Inflammatory macrophage treated with lipopolysaccharide for 4 hours (primary cell): ENCODE results near the gene LAG3.

Experiments
- DNase-seq: peaks from one replicate; pipeline ENCODE4 v3.0.0-alpha.2; 2020

The LAG3 gene

DNA sequence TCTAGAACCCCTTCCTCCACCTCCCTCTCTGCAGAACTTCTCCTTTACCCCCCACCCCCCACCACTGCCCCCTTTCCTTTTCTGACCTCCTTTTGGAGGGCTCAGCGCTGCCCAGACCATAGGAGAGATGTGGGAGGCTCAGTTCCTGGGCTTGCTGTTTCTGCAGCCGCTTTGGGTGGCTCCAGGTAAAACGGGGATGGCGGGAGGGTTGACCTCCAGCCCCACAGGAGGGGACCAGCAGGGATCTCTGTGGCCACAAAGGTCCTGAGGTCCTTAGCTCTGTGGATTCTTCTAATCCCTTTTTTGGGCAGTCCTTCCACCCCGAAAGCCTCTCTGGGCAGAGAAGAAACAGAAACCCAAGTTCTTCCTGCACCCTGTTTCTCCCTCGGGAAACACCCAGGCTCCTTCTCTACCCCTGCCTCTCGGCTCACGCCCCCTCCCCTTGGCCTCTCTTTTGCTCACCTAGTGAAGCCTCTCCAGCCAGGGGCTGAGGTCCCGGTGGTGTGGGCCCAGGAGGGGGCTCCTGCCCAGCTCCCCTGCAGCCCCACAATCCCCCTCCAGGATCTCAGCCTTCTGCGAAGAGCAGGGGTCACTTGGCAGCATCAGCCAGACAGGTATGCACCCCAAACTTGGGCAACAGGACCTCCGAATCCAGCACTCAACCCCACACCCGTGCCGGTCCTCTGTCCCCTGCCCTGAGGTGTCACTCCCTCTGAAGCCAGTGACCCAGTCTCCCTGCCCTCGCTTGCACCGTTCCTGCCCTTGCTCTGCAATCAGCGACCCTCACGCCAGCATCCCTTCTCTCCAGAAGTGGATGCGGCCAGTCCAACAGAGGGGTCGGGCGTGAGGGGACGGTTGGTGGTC lies 638 bp downstream of the LAG3 start:
- no peak for DNase-seq

DNA sequence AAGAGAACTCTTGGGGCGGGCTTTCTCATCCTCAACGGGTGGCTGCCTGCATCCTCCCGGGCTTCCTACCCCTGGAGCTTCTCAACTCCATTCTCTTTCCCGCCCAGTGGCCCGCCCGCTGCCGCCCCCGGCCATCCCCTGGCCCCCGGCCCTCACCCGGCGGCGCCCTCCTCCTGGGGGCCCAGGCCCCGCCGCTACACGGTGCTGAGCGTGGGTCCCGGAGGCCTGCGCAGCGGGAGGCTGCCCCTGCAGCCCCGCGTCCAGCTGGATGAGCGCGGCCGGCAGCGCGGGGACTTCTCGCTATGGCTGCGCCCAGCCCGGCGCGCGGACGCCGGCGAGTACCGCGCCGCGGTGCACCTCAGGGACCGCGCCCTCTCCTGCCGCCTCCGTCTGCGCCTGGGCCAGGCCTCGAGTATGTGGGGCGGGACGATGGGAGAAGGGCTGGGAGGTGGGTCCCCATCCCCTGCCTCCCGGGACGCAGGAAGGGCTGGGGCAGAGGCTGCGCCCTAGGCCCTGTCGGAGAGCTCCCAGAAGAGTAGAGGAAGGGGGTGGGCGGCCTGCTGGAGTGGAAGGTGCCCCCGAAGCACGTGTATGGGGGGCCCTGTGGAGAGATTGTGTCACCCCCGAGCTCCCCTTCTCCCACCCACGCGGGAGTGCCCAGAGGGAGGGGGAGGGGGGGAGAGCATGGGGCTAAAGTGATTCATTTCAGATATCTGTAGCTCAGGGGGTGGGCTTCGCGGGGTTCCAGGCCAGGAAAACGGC lies 1.5 kb downstream of the LAG3 start:
- no peak for DNase-seq

DNA sequence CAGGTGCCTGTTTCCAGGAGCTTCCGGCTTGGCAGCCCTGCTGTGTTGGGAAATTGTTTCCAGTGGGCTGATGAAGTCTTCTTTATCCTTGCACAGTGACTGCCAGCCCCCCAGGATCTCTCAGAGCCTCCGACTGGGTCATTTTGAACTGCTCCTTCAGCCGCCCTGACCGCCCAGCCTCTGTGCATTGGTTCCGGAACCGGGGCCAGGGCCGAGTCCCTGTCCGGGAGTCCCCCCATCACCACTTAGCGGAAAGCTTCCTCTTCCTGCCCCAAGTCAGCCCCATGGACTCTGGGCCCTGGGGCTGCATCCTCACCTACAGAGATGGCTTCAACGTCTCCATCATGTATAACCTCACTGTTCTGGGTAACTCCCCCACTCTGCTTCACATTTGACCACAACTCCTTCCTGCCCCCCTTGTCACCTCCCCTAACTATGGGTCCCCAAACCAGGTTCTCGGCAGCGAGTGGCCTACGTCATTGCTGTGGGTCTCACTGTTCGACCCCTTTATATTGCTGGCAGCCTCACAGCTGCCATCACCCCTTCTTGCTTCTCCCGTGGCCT lies 2.3 kb downstream of the LAG3 start:
- no peak for DNase-seq

GRCh38 chr12:6775185-6776174 lies 3.2 kb downstream of the LAG3 start:
- DNase-seq: no peak

GRCh38 chr12:6777386-6777785 lies 5.1 kb downstream of the LAG3 start:
- DNase-seq: no peak

DNA sequence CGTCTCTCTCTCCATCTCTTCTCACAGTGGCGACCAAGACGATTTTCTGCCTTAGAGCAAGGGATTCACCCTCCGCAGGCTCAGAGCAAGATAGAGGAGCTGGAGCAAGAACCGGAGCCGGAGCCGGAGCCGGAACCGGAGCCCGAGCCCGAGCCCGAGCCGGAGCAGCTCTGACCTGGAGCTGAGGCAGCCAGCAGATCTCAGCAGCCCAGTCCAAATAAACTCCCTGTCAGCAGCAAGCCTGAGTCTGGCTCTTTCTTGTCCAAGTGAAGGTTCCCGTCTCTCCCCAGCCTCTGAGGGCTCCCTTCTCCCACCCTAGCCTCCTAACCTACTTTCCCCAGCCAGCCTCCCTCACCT lies 5.9 kb downstream of the LAG3 start:
- peak; percentile 26 for DNase-seq

- DNase-seq: peak; percentile 84
Measured at GRCh38 chr12:6778574-6779550, 6.5 kb downstream of the LAG3 start.

- DNase-seq: peak; percentile 35
Measured at GRCh38 chr12:6779708-6780432, 7.5 kb downstream of the LAG3 start.

DNA sequence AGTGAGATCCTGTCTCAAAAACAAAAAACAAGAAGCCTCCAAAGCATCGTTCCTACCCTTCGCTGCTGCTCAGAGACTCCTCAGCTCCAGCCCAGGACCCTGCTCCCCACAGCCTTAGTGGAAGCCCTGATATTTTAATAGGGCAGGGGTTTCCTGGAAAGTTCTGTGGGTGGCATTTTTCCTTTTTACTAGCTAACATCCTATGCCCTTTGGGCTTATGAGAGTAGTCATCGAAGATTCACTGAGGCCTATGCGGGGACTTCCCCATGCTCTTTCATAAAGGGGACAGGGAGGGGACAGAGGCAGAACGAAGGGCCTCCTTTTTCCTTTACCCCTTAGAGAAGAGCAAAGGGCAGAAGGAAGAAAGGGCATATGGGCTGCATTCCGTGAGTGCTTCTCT lies 8.3 kb downstream of the LAG3 start:
- no peak for DNase-seq

GRCh38 chr12:6782119-6782518 lies 9.8 kb downstream of the LAG3 start:
- DNase-seq: no peak

- DNase-seq: no peak
Measured at GRCh38 chr12:6782850-6783566, 10.7 kb downstream of the LAG3 start.

DNA sequence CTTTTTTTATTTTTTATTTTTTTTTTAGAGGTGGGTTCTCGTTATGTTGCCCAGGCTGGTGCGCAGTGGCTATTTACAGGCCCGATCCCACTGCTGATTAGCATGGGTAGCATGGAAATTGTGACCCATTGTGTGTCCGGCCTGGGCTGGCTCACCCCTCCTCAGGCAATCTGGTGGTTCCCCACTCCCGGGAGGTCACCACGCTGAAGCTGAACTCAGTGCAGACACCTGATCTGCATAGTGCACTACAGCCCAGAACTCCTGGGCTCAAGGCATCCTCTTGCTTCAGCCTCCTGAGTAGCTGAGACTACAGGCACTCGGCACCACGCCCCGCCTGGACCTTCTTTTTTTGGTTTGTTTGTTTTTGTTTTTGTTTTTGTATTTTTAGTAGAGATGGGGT lies 11.5 kb downstream of the LAG3 start:
- DNase-seq: no peak

GRCh38 chr12:6784296-6784695 lies 12.0 kb downstream of the LAG3 start:
- DNase-seq: peak; percentile 43

GRCh38 chr12:6784761-6785160 lies 12.4 kb downstream of the LAG3 start:
- DNase-seq: peak; percentile 58

DNA sequence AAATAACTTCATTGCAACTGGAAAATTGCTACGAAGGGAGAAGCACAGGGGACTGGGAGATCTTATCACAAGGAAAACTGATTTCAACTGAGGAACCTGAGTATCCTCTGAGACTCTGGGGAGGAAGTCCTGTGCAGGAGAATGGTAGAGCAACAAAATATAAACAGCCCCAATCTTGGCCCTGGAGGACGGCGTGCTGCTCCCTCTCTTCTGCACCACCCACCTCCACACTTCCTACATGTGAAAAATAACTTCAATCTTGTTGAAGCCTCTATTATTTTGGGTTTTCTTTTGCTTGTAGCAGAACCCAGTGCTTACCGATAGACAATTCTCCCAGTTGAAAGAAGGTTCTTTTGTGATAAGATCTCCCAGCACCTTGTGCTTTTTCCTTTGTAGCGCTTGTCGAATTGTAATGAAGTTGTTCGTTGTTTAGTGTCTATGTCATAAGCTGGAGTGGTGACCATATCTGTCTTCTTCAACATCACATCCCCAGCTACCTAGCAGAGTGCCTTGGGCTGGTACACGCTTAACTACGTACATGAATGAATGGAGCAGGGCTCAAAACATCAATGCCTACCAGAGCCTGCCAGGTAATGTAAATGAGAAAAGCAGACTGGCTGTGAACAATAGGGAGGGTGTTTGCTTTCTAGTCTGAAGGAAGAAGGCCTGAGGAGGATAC lies 14.2 kb downstream of the LAG3 start:
- DNase-seq: no peak

DNA sequence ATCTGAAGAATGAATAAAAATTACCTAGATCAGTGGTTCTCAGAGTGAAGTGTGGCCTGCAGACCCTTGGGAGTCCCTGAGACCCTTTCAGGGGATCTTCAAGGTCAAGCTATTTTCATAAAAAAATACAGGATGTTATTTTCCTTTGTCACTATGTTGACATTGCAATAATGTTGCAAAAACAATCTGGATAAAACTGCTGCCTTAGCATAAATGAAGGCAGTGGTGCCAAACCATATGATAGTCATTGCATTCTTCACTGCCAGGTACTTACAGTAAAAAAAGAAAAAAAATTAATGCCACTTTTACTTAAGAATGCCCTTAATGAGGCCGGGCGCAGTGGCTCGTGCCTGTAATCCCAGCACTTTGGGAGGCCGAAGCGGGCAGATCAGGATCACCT lies 15.0 kb downstream of the LAG3 start:
- no peak for DNase-seq

DNA sequence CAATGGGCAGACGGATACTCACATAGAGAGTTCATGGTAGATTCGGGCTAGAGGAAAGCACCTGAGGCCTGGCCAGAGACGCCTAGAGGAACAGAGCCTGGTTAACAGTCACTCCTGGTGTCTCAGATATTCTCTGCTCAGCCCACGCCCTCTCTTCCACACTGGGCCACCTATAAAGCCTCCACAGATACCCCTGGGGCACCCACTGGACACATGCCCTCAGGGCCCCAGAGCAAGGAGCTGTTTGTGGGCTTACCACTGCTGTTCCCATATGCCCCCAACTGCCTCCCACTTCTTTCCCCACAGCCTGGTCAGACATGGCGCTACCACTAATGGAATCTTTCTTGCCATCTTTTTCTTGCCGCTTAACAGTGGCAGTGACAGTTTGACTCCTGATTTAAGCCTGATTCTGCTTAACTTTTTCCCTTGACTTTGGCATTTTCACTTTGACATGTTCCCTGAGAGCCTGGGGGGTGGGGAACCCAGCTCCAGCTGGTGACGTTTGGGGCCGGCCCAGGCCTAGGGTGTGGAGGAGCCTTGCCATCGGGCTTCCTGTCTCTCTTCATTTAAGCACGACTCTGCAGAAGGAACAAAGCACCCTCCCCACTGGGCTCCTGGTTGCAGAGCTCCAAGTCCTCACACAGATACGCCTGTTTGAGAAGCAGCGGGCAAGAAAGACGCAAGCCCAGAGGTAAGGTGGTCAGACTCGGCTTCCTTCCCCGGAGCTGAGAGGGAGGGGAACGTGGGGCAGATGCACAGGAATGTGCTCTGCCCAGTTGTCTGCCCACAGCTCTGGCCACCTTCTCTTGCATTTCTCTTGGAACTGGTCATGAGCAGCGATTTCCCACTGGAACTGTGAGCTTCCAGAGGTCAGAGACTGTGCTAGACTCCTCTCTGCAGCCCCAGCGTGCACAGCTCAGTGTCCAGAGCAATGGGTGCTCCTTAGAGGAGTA lies 16.9 kb downstream of the LAG3 start, which contains the start of gene CD4:
TSS of gene CD4 (plus strand) at position 557 of the 953 bp plus-strand sequence. CDS start 10,611 bp downstream, outside the sequence.
- DNase-seq: peak; percentile 86
